Stimulated activated CD4-positive, alpha-beta T cell treated with anti-CD3 and anti-CD28 coated beads, Interleukin-2, amount 100 ng/mL, for 24 hours (primary cell): ENCODE results near the gene DOC2A.
A peak's percentile ranks its signal among the peaks of the same experiment; 100 is the strongest.

Source experiments
- DNase-seq, 2 donors: peaks; one replicate each; pipeline ENCODE4 v3.0.0-alpha.2; 2020

DOC2A gene

GRCh38 chr16:30003670-30004423 lies 7.0 kb downstream of the DOC2A start:
- DNase-seq = no peak

GRCh38 chr16:30002614-30003346 lies 8.0 kb downstream of the DOC2A start:
- DNase-seq = no peak

- DNase-seq = no peak
Measured at GRCh38 chr16:30000735-30001631, 9.8 kb downstream of the DOC2A start.

GRCh38 chr16:29999605-30000004 lies 11.2 kb downstream of the DOC2A start:
- DNase-seq = no peak

- no peak for DNase-seq
Measured at GRCh38 chr16:29996766-29997250, 14.0 kb downstream of the DOC2A start.

- DNase-seq = peak; percentile 99 to 100
Measured at GRCh38 chr16:29995911-29996765, 14.7 kb downstream of the DOC2A start, which contains the start of gene INO80E. Gene INO80E, plus strand, starts transcription at chr16:29996241. Its CDS starts 70 bp downstream, at chr16:29996311.

- DNase-seq = peak; percentile 88 to 89
Measured at GRCh38 chr16:29995324-29995910, 15.4 kb downstream of the DOC2A start, which contains the start of gene HIRIP3. Gene HIRIP3, minus strand, starts transcription at chr16:29995617. Its CDS starts 12 bp downstream, at chr16:29995605.

- DNase-seq = peak; percentile 77 to 84
Measured at GRCh38 chr16:29994600-29995323, 16.1 kb downstream of the DOC2A start.

DNA sequence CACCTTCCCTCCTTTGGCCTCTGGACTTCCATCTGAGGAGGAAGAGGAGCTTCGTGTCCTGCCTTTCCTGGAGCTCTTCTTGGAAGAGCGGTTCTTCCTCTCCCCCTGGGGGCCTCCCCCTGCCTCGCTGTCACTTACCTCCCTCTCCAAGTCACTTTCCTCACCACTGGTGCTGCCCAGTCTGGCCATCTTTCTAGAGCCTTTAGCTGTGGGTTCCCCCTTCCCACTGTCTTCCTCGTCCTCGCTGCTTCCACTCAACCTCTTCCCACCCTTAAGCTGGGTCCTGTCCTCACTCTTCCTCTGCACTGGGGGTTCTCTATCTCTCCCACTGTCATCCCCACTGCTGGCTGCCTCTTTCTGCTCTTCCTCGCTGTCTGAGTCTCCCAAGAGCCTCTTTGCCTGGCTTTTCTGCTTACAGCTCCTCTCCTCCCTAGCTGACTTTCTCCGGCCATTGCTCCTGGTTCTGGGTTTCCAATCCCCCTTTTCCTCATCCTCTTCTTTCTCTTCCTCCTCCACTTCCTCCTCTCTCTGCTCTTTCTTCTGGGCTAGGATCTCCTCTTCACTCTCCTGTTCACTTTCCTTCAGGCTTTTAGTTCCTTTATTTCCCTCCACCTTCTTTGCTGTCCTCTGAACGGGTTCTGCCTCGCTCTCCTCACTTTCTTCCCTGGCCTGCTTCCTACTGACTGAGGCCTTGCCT lies 16.8 kb downstream of the DOC2A start:
- DNase-seq = no peak

GRCh38 chr16:29993191-29993902 lies 17.5 kb downstream of the DOC2A start:
- DNase-seq = no peak

DNA sequence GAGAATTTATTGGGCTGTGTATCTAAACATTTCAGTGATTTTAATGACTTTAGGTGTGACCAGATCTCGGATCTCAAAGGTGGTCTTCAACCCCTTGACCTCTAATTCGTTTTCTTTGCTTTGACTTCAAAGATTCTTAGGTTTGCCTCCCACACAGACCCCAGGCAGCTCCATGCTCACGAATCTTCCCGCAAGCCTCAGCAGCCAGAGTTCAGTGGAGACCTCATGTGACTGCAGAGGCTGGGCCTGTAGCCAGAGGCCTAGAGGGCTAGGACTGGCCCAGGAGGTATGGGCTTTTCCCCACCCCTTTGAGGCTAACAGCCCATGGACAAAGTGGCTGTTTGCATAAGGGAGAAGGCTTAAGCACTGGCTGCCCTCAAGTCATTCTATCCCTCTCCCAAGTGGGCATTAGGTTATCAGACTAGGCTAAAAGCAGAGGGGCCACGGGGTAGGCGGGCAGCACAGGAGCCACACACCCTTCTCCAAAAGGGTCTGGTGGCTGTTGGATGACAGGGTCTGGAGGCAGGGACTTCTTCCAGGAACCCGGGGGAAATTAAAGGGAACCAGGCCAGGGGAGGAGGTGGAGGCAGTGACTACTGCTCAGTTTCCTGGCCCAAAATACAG lies 18.4 kb downstream of the DOC2A start:
- no peak for DNase-seq

- no peak for DNase-seq
Measured at GRCh38 chr16:29991571-29991904, 19.3 kb downstream of the DOC2A start.

DNA sequence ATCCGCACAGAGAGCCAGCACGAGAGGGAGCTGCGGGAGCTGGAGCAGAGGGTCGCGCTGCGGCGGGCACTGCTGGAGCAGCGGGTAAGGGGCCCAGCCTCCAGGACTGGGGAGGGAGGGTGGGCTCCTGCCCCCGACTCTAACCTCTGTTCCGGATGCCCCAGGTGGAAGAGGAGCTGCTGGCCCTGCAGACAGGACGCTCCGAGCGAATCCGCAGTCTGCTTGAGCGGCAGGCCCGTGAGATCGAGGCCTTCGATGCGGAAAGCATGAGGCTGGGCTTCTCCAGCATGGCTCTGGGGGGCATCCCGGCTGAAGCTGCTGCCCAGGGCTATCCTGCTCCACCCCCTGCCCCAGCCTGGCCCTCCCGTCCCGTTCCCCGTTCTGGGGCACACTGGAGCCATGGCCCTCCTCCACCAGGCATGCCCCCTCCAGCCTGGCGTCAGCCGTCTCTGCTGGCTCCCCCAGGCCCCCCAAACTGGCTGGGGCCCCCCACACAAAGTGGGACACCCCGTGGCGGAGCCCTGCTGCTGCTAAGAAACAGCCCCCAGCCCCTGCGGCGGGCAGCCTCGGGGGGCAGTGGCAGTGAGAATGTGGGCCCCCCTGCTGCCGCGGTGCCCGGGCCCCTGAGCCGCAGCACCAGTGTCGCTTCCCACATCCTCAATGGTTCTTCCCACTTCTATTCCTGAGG lies 19.8 kb downstream of the DOC2A start:
- no peak for DNase-seq

GRCh38 chr16:29990034-29990433 lies 20.8 kb downstream of the DOC2A start:
- DNase-seq = no peak

GRCh38 chr16:29989111-29989858 lies 21.5 kb downstream of the DOC2A start:
- DNase-seq = no peak

DNA sequence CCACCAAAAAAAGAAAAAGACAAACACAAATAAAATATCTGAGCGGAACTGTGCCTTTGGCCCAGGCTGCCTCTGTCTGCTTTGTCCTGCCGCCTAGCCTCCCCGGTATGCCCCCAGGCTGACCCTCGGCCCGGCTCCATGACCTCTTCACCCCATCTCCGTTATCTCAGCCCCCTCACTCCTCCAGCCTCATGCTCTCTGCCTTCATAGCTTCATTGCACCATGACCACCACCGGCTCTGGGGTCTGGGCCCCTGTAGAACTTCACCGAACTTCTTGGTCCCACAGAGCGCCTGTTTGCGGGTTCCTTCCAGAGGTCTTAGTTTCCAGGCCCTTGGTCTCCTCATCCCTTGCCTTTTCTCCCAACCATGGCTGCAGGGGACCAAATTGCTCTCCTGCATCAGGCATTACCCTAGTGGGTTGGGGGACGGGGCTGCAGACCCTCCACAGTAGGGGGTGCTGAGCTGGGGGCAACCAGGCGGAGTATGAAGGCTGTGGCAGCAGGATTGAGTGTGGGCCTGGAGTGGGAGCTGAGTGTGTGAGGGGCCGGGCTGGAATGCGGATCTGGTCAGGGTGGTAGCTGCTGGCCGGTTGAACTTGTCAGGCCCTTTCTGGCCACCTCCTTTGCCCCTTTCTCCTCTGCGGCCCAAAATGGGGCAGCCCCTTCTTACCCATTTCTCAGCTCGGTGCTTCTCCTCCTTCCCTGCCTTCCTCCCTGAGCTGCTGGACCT lies 22.3 kb downstream of the DOC2A start:
- DNase-seq = no peak
